Measurements from ENCODE around the gene NOS3. TPM values are rescaled to one million over a fixed set of nuclear protein-coding genes. Genes with fewer than 3 reads are reported as not detected.

NOS3 gene
- total and polyA plus RNA-seq, 9 of the 15 experiments (the other 6 are each of a cell fraction or from before 2014, with no cell fraction given): 1.1 to 121 (median 23.6) TPM

GRCh38 chr7:150983893-150984368 is 6.9 kb upstream of the NOS3 start (continued):
- TF ChIP-seq FOXA3 (CRISPR knock-in tag; conservative IDR thresholded peaks at IDR 0.05 in 1 of 2, IDR thresholded peaks at IDR 0.05 in 1 of 2): 0 out of 4 replicates have a peak, but pooled peaks of 1 of the 2 experiments have one; percentile 12
- no peak for TF ChIP-seq GATAD2B (IDR thresholded peaks at IDR 0.05; ENCODE audit: borderline replicate concordance)
- no peak for TF ChIP-seq POLR2AphosphoS5 (IDR thresholded peaks at IDR 0.05; ENCODE audit: control insufficient read depth, insufficient read depth, low read depth, low read length)
- TF ChIP-seq HSF4 (CRISPR knock-in tag; IDR thresholded peaks at IDR 0.05; ENCODE audit: borderline replicate concordance): no peak
- TF ChIP-seq, protein P1, sequence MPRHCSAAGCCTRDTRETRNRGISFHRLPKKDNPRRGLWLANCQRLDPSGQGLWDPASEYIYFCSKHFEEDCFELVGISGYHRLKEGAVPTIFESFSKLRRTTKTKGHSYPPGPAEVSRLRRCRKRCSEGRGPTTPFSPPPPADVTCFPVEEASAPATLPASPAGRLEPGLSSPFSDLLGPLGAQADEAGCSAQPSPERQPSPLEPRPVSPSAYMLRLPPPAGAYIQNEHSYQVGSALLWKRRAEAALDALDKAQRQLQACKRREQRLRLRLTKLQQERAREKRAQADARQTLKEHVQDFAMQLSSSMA (CRISPR knock-in tag; IDR thresholded peaks at IDR 0.05): no peak
- TF ChIP-seq, protein P2, sequence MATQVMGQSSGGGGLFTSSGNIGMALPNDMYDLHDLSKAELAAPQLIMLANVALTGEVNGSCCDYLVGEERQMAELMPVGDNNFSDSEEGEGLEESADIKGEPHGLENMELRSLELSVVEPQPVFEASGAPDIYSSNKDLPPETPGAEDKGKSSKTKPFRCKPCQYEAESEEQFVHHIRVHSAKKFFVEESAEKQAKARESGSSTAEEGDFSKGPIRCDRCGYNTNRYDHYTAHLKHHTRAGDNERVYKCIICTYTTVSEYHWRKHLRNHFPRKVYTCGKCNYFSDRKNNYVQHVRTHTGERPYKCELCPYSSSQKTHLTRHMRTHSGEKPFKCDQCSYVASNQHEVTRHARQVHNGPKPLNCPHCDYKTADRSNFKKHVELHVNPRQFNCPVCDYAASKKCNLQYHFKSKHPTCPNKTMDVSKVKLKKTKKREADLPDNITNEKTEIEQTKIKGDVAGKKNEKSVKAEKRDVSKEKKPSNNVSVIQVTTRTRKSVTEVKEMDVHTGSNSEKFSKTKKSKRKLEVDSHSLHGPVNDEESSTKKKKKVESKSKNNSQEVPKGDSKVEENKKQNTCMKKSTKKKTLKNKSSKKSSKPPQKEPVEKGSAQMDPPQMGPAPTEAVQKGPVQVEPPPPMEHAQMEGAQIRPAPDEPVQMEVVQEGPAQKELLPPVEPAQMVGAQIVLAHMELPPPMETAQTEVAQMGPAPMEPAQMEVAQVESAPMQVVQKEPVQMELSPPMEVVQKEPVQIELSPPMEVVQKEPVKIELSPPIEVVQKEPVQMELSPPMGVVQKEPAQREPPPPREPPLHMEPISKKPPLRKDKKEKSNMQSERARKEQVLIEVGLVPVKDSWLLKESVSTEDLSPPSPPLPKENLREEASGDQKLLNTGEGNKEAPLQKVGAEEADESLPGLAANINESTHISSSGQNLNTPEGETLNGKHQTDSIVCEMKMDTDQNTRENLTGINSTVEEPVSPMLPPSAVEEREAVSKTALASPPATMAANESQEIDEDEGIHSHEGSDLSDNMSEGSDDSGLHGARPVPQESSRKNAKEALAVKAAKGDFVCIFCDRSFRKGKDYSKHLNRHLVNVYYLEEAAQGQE (IDR thresholded peaks at IDR 0.05; ENCODE audit: borderline replicate concordance): peak; percentile 100
- TF ChIP-seq, protein P2 (CRISPR knock-in tag; IDR thresholded peaks at IDR 0.05; ENCODE audit: low read depth): peak; percentile 99
- TF ChIP-seq POLR2AphosphoS2 (IDR thresholded peaks at IDR 0.05; ENCODE audit: low read length): no peak
- TF ChIP-seq ZNF232 (CRISPR knock-in tag; IDR thresholded peaks at IDR 0.05): peak; percentile 89

Data from K562 (cell line).